GM13977 (cell line): Measurements from ENCODE around the gene SRL.

Experiments used
- DNase-seq: peaks from one replicate; pipeline ENCODE4 v3.0.0; 2012; ENCODE audit warnings: low spot score
- in situ Hi-C: fragments of 300-500 bp; cut with MboI; formaldehyde crosslinking; loops from one replicate; pipeline ENCODE4 v1.12.0; 2022; ENCODE audit warnings: low sequenced_read_pairs, low pct_unique_long_range_greater_than_20kb, mixed read lengths, inconsistent platforms; ENCODE audit not compliant: unreplicated experiment
- TF ChIP-seq, protein P1 (sequence below): IDR thresholded peaks from 2 replicates; pipeline ENCODE4 v1.5.1; 2012; ENCODE audit warnings: mild to moderate bottlenecking, control low read depth; ENCODE audit not compliant: insufficient read depth; ENCODE audit errors: extremely low read depth, missing control alignments

The SRL gene

DNA sequence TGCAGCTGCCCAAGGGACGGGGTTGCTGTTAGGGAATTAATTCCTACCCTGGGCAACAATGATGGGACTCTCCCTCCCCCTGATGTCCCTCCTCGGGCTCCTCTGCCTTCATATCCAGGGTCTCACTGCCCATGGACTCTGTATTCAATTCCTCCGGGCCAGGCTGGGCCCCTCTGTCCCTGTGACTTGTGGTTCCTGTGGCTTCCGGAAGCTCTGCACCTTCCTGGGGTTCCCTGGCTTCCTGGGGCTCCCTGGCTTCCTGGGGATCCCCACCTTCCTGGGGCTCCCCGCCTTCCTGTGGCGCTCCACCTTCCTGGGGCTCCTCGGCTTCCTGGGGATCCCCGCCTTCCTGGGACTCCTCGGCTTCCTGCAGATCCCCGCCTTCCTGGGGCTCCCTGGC lies 35.2 kb downstream of the SRL start:
- no peak for DNase-seq
- TF ChIP-seq, protein P1, sequence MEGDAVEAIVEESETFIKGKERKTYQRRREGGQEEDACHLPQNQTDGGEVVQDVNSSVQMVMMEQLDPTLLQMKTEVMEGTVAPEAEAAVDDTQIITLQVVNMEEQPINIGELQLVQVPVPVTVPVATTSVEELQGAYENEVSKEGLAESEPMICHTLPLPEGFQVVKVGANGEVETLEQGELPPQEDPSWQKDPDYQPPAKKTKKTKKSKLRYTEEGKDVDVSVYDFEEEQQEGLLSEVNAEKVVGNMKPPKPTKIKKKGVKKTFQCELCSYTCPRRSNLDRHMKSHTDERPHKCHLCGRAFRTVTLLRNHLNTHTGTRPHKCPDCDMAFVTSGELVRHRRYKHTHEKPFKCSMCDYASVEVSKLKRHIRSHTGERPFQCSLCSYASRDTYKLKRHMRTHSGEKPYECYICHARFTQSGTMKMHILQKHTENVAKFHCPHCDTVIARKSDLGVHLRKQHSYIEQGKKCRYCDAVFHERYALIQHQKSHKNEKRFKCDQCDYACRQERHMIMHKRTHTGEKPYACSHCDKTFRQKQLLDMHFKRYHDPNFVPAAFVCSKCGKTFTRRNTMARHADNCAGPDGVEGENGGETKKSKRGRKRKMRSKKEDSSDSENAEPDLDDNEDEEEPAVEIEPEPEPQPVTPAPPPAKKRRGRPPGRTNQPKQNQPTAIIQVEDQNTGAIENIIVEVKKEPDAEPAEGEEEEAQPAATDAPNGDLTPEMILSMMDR = no peak
- in situ Hi-C loops = no loop called here

DNA sequence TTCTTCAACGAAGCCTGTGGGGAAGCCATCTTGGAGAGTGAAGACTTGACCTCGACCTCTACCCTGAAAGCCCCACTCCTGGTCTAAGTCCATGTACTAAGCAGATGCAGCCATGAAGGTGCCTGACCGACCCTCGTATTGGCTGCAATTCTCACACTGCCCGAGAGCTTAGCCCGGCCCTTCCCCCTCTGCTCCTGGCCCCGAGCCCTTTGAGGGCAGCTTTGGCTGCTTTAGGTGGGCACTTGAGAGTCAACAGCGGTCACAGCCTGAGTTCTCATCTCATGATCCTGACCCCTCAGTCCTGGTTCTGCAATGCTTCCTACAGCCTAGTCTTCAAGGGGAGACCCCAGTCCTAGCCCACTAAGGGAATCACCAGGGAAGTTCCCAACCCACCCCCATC lies 35.9 kb downstream of the SRL start:
- no peak for DNase-seq
- in situ Hi-C loops = no loop called here
- TF ChIP-seq, protein P1 = no peak

GRCh38 chr16:4204521-4204920 lies 37.4 kb downstream of the SRL start:
- in situ Hi-C loops = no loop called here
- TF ChIP-seq, protein P1 = no peak
- no peak for DNase-seq

DNA sequence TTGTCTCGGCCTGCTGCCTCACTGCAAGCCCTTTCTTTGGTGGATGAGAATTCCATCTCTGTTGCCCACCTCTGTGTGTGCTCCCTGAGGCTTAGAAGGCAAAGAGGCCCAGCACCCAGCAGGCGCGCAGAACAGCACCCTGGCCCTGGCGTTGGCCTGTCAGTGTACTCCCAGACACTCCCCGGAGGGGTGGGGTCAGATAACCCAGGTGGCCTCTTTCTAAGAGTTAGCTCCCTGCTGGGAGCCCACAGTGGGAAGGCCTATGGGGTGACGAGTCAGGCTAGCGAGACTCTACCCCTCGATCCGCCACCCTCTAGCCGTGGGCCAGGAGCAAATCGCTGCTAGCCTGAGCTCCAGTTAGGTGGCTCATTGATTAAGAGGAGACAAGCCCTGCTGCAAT lies 38.1 kb downstream of the SRL start:
- no peak for DNase-seq
- TF ChIP-seq, protein P1 = no peak
- in situ Hi-C loops = no loop called here

DNA sequence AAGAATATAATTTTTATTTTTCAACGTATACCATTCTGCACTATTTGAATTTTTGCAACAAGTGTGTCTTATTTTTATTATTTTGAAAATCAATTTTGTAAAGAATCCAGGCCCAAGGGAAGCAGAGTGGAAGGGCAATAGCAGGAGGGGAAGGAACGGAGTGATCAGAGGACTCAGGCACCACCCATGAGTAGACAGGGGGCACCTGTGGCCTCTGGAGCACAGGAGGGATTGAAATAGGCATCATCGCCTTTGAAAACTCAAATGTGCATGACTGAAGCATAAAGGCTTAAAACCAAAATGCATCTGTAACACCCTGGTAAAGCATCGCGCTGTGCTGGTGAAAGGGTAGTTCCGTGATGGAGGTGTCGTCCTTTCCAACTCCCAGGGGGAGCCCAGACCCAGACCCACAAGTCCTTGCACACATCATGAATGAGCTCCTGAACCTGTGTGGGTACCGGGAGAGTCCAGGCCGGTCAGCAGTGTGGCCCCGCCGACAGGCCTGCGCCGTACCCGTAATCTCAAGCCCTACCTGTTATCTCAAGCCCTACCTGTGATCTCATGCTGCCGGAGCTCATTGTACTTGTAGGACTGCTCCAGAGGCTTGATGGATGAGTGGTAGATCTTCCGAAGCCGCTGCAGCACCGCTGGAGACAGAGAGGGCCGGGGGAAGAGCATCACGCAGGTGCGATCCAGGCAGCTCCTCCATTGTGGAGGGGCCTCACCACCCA lies 39.1 kb downstream of the SRL start:
- TF ChIP-seq, protein P1 = no peak
- in situ Hi-C loops = no loop called here
- DNase-seq = no peak

- in situ Hi-C loops = no loop called here
- TF ChIP-seq, protein P1 = no peak
- DNase-seq = no peak
Measured at GRCh38 chr16:4200781-4201137, 41.1 kb downstream of the SRL start.
